DOHH2 (cell line): Measurements from ENCODE around the gene SUCLA2.

Experiments
- H3F3A ChIP-seq: fragments of 200-600 bp; sonication (generic), shearing (Covaris generic); 2 replicates; pipeline ENCODE4 v1.6.0; 2016; ENCODE audit warnings: antibody characterized with exemption, mild to moderate bottlenecking; ENCODE audit not compliant: control insufficient read depth, insufficient read depth
- H3K27ac ChIP-seq: fragments of 200-600 bp; sonication (generic); 2 replicates; pipeline ENCODE4 v1.5.1; 2014; ENCODE audit warnings: low read depth, mild to moderate bottlenecking, low read length, moderate library complexity
- H3K27me3 ChIP-seq: fragments of 200-600 bp; sonication (generic); 2 replicates; pipeline ENCODE4 v1.6.1; 2014; ENCODE audit warnings: mild to moderate bottlenecking, low read length, mixed read lengths; ENCODE audit not compliant: control insufficient read depth
- H3K36me3 ChIP-seq: fragments of 200-600 bp; sonication (generic); 2 replicates; pipeline ENCODE4 v1.6.1; 2014; ENCODE audit warnings: mild to moderate bottlenecking, low read length, moderate library complexity, mixed read lengths; ENCODE audit not compliant: control insufficient read depth
- H3K4me1 ChIP-seq: fragments of 200-600 bp; sonication (generic); 2 replicates; pipeline ENCODE4 v1.6.1; 2014; ENCODE audit warnings: mild to moderate bottlenecking, low read length, mixed read lengths; ENCODE audit not compliant: control insufficient read depth
- H3K4me2 ChIP-seq: fragments of 200-600 bp; sonication (generic); 2 replicates; pipeline ENCODE4 v1.6.0; 2014; ENCODE audit warnings: mild to moderate bottlenecking, low read length, moderate library complexity
- H3K4me3 ChIP-seq: fragments of 200-600 bp; sonication (generic); 2 replicates; pipeline ENCODE4 v1.5.1; 2014; ENCODE audit warnings: mild to moderate bottlenecking, low read length, mixed read lengths
- H3K79me2 ChIP-seq: fragments of 200-600 bp; sonication (generic); 2 replicates; pipeline ENCODE4 v1.6.1; 2014; ENCODE audit warnings: mild to moderate bottlenecking, low read length, mixed read lengths; ENCODE audit not compliant: control insufficient read depth
- H3K9me2 ChIP-seq: fragments of 200-600 bp; sonication (generic); replicated peaks from 2 replicates; pipeline ENCODE4 v1.6.1; 2014; ENCODE audit warnings: mild to moderate bottlenecking, low read length, mixed read lengths; ENCODE audit not compliant: control insufficient read depth
- H3K9me3 ChIP-seq: fragments of 200-600 bp; sonication (generic); 2 replicates; pipeline ENCODE4 v1.6.1; 2014; ENCODE audit warnings: antibody characterized with exemption, low read length, mixed read lengths; ENCODE audit not compliant: control insufficient read depth, insufficient read depth
- H4K20me1 ChIP-seq: fragments of 200-600 bp; sonication (generic); 2 replicates; pipeline ENCODE4 v1.6.0; 2014; ENCODE audit warnings: low read depth, mild to moderate bottlenecking, antibody characterized with exemption, low read length, moderate library complexity; ENCODE audit not compliant: control insufficient read depth, insufficient read depth
- CTCF ChIP-seq: fragments of 200-600 bp; sonication (generic); IDR thresholded peaks from one replicate; pipeline ENCODE4 v1.5.1; 2014; ENCODE audit warnings: antibody characterized with exemption, mild to moderate bottlenecking, low read depth, low read length; ENCODE audit not compliant: poor library complexity, severe bottlenecking
- EZH2phosphoT487 ChIP-seq: fragments of 200-600 bp; sonication (generic); IDR thresholded peaks from 2 replicates; pipeline ENCODE4 v1.6.1; 2017; ENCODE audit warnings: borderline replicate concordance, mild to moderate bottlenecking, antibody characterized with exemption, low read length, moderate library complexity, mixed read lengths

Gene SUCLA2

DNA sequence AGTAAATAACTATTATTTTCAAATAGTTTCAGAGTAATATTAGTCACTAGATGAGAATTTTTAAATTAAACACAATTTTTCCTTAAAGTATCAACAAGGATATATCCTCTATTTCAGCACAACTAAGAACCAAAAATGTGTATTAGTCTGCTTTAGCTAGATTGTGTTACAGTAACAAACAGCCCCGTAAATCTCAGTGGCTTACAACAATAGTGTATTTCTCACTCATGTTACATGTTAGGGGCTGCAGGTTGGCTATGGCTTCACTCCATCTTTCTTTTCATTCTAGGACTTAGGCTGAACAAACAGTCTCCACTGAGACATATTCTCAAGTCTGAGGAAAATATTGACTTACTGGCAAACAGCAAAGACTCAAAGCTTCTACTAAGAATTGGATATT is 11.6 kb upstream of the SUCLA2 start:
- Histone ChIP-seq H3F3A (no peaks in the 10 kb centered on the region), H3K36me3 (no peaks in the 10 kb centered on the region), H3K9me2 (no peaks in the 10 kb centered on the region), H4K20me1 (no peaks in the 10 kb centered on the region), H3K27ac (no peak overlapping the region), H3K4me3 (no peak overlapping the region), H3K4me2 (no peak overlapping the region), H3K79me2 (no peaks in the 10 kb centered on the region), H3K27me3 (no peaks in the 10 kb centered on the region), H3K9me3 (no peaks in the 10 kb centered on the region), H3K4me1 (no peaks in the 10 kb centered on the region)
- no peak for TF ChIP-seq EZH2phosphoT487
- no peak for TF ChIP-seq CTCF

DNA sequence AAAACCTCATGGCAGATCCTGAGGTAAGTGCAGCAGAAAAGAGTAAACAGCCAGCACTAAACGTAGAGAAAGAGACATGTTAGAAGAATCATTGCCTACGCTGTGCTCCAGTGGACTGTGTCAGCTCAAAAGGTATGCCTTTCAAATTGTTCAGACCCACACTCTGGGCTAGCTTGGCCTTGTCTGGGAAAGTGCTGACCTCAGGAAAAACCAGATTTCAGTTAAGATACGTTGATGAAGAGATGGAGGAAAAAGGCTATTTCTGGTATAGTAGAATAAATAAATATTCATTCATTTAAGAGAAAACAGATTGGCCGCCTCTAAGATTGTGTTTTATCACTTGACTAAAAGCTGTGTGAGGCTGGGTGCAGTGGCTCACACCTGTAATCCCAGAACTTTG is 9.6 kb upstream of the SUCLA2 start:
- Histone ChIP-seq H3K9me2 (no peaks in the 10 kb centered on the region), H3F3A (no peaks in the 10 kb centered on the region), H3K79me2 (no peaks in the 10 kb centered on the region), H3K4me1 (no peaks in the 10 kb centered on the region), H4K20me1 (no peaks in the 10 kb centered on the region), H3K4me3 (no peak overlapping the region), H3K9me3 (no peaks in the 10 kb centered on the region), H3K27ac (no peak overlapping the region), H3K4me2 (no peak overlapping the region), H3K27me3 (no peaks in the 10 kb centered on the region), H3K36me3 (no peaks in the 10 kb centered on the region)
- TF ChIP-seq CTCF = no peak
- no peak for TF ChIP-seq EZH2phosphoT487

- Histone ChIP-seq H3K4me2 (no peak overlapping the region), H3K36me3 (no peaks in the 10 kb centered on the region), H3K4me3 (no peak overlapping the region), H3K9me2 (no peaks in the 10 kb centered on the region), H3K4me1 (no peaks in the 10 kb centered on the region), H3K27me3 (no peaks in the 10 kb centered on the region), H3K27ac (no peak overlapping the region), H4K20me1 (no peaks in the 10 kb centered on the region), H3F3A (no peaks in the 10 kb centered on the region), H3K9me3 (no peaks in the 10 kb centered on the region), H3K79me2 (no peaks in the 10 kb centered on the region)
- TF ChIP-seq EZH2phosphoT487 = no peak
- TF ChIP-seq CTCF = no peak
Measured at GRCh38 chr13:48009284-48009683, 8.2 kb upstream of the SUCLA2 start.

GRCh38 chr13:48006396-48006795 is 5.3 kb upstream of the SUCLA2 start:
- Histone ChIP-seq H4K20me1 (no peaks in the 10 kb centered on the region), H3K4me2 (no peak overlapping the region), H3K9me2 (no peaks in the 10 kb centered on the region), H3F3A (no peaks in the 10 kb centered on the region), H3K36me3 (no peaks in the 10 kb centered on the region), H3K4me3 (no peak overlapping the region), H3K27ac (no peak overlapping the region), H3K79me2 (no peaks in the 10 kb centered on the region), H3K9me3 (no peaks in the 10 kb centered on the region), H3K27me3 (no peaks in the 10 kb centered on the region), H3K4me1 (peaks cover 3% of the 10 kb centered on the region)
- no peak for TF ChIP-seq EZH2phosphoT487
- no peak for TF ChIP-seq CTCF
